Suprapubic skin (tissue), 4 donors: Measurements from ENCODE around the gene DHX35.

Experiments used
- EP300 ChIP-seq: sonication (generic); formaldehyde crosslinking; IDR thresholded peaks from one replicate; pipeline ENCODE4 v1.6.1; 2017; ENCODE audit warnings: antibody characterized with exemption
- POLR2A ChIP-seq, 2 donors: fragments of 450-650 bp; IDR thresholded peaks; one replicate each; pipeline ENCODE4 v1.6.1; 2017; ENCODE audit warnings: antibody characterized with exemption in 2 of 2, mild to moderate bottlenecking in 2 of 2, moderate library complexity in 2 of 2
- POLR2AphosphoS5 ChIP-seq, 3 donors: sonication (generic); formaldehyde crosslinking; IDR thresholded peaks; one replicate each; pipeline ENCODE4 v1.6.1; 2017; ENCODE audit warnings: antibody characterized with exemption in 3 of 3
- TF ChIP-seq, protein P1 (sequence below), 2 donors: fragments of 200-600 bp in 1 of 2; fragments of 450-650 bp in 1 of 2; sonication (generic) in 1 of 2; IDR thresholded peaks; one replicate each; pipeline ENCODE4 v1.5.1; 2016 to 2019; ENCODE audit warnings: antibody characterized with exemption in 2 of 2, mild to moderate bottlenecking in 1 of 2, moderate library complexity in 1 of 2

DNA sequence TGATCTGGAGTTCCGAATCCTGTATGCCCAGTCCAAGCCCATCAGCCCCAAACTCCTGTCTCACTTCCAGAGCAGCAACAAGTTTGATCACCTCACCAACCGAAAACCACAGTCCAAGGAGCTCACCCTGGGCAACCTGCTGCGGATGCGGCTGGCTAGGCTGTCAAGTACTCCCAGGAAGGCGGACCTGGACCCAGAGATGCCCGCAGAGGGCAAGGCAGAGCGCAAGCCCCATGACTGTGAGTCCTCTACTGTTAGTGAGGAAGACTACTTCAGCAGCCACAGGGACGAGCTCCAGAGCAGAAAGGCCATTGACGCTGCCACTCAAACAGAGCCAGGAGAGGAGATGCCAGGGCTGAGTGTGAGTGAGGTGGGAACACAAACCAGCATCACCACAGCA, 10.5 kb upstream of the DHX35 start:
- TF ChIP-seq, protein P1, sequence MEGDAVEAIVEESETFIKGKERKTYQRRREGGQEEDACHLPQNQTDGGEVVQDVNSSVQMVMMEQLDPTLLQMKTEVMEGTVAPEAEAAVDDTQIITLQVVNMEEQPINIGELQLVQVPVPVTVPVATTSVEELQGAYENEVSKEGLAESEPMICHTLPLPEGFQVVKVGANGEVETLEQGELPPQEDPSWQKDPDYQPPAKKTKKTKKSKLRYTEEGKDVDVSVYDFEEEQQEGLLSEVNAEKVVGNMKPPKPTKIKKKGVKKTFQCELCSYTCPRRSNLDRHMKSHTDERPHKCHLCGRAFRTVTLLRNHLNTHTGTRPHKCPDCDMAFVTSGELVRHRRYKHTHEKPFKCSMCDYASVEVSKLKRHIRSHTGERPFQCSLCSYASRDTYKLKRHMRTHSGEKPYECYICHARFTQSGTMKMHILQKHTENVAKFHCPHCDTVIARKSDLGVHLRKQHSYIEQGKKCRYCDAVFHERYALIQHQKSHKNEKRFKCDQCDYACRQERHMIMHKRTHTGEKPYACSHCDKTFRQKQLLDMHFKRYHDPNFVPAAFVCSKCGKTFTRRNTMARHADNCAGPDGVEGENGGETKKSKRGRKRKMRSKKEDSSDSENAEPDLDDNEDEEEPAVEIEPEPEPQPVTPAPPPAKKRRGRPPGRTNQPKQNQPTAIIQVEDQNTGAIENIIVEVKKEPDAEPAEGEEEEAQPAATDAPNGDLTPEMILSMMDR (IDR thresholded peaks at IDR 0.05), result no peak
- no peak for TF ChIP-seq POLR2AphosphoS5 (IDR thresholded peaks at IDR 0.05)
- no peak for TF ChIP-seq EP300
- no peak for TF ChIP-seq POLR2A (IDR thresholded peaks at IDR 0.05)
